Suprapubic skin (tissue), 4 donors: ENCODE measurements around the gene LRPAP1. TPM values are rescaled to one million over a fixed set of nuclear protein-coding genes. Genes with fewer than 3 reads are reported as not detected.
"Not testable (repeated sequence)": the region's sequence is repeated elsewhere in the genome, so short reads cannot be mapped to it uniquely, and the experiment has no call there.

Experiments used
- DNase-seq, 2 donors: peaks; one replicate each; pipeline ENCODE4 v3.0.0-alpha.2; 2019; ENCODE audit warnings: low spot score in 2 of 2
- H3K27ac ChIP-seq: fragments of 200-600 bp; sonication (generic); one replicate; pipeline ENCODE4 v1.5.1; 2019
- H3K27me3 ChIP-seq: fragments of 200-600 bp; sonication (generic); one replicate; pipeline ENCODE4 v1.5.1; 2019
- H3K36me3 ChIP-seq: fragments of 200-600 bp; sonication (generic); one replicate; pipeline ENCODE4 v1.5.1; 2019
- H3K4me1 ChIP-seq: fragments of 200-600 bp; sonication (generic); one replicate; pipeline ENCODE4 v1.5.1; 2019
- H3K4me3 ChIP-seq: fragments of 200-600 bp; sonication (generic); one replicate; pipeline ENCODE4 v1.5.1; 2019; ENCODE audit warnings: mild to moderate bottlenecking
- H3K9me3 ChIP-seq: fragments of 200-600 bp; sonication (generic); one replicate; pipeline ENCODE4 v1.5.1; 2019
- EP300 ChIP-seq: sonication (generic); formaldehyde crosslinking; IDR thresholded peaks from one replicate; pipeline ENCODE4 v1.6.1; 2017; ENCODE audit warnings: antibody characterized with exemption
- POLR2A ChIP-seq, 2 donors: fragments of 450-650 bp; IDR thresholded peaks; one replicate each; pipeline ENCODE4 v1.6.1; 2017; ENCODE audit warnings: antibody characterized with exemption in 2 of 2, mild to moderate bottlenecking in 2 of 2, moderate library complexity in 2 of 2
- POLR2AphosphoS5 ChIP-seq, 3 donors: sonication (generic); formaldehyde crosslinking; IDR thresholded peaks; one replicate each; pipeline ENCODE4 v1.6.1; 2017; ENCODE audit warnings: antibody characterized with exemption in 3 of 3
- WGBS: methylation state at CpG from one replicate; pipeline ENCODE4 v1.1.5; 2018; 5-methylcytosine and 5-hydroxymethylcytosine counted together
- total RNA-seq, 4 donors: library from RNA; depleted of rRNA; stranded (reverse); fragments of >200 nt; gene quantifications; one replicate each; pipeline ENCODE4 v1.1.0, GENCODE V29; 2016

The LRPAP1 gene, protein sequence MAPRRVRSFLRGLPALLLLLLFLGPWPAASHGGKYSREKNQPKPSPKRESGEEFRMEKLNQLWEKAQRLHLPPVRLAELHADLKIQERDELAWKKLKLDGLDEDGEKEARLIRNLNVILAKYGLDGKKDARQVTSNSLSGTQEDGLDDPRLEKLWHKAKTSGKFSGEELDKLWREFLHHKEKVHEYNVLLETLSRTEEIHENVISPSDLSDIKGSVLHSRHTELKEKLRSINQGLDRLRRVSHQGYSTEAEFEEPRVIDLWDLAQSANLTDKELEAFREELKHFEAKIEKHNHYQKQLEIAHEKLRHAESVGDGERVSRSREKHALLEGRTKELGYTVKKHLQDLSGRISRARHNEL
- 100 to 1,000 TPM in 2 of 4 donors, 10 to 100 TPM in 2; 88.8 to 114 (median 95.5) TPM for total RNA-seq

- 0% methylated on average over 3 of the region's 84 CpGs for WGBS
Measured at GRCh38 chr4:3531879-3532750, at the start of gene LRPAP1. TSS of gene LRPAP1 (minus strand) at chr4:3532422. CDS start at chr4:3532412, 10 bp downstream.

DNA sequence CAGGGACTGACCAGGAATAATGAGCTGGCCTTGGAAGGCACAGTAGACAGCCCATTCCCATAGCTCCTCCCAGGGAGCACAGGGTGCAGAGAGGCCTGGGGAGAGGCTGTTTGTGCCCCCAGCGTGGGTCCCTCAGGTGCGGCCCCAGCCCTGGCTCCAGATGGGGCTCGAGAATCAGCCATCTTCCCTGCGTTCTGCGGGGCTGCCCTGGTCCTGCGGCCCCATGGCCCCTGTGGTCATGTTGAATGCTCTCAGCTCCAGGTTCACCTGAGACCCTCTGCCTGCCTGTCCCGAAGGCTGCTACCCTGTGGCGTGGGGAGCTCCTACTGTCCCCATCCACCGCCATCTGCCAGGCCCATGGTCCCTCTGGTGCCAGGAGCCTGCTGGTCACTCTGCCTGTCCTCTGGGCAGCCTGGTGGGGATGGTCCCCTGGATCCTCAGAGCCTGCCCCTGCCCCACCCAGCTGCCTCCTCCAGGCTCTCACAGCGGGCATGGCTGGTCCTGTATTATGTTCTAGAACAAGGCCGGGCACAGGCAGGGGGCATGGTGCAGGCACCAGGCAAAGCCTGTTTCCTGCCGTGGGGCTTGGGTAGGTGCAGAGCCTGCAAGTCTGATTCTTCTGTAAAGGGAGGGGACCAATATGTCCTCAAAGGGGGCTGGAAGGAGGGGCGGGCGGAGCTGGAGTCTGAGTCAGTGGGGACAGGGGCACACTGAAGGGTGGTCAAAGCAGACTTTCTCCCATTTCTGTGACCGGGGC lies 49.3 kb upstream of the LRPAP1 start:
- not testable (repeated sequence) for H3K4me1 ChIP-seq, H3K27ac ChIP-seq, H3K9me3 ChIP-seq, H3K4me3 ChIP-seq, H3K36me3 ChIP-seq
- WGBS, result 91% methylated on average over 4 of the region's 15 CpGs
- H3K27me3 ChIP-seq, result peaks cover 28% of the 10 kb centered on the region
- peak in 1 of 2 donors; percentile 49 for DNase-seq

More at GRCh38 chr4:3531879-3532750, at the start of gene LRPAP1:
- Histone ChIP-seq H3K4me3 (peak within 1 kb of the TSS; percentile 76), H3K27ac (peak within 1 kb of the TSS; percentile 74), H3K36me3 (peaks cover 8% of the 10 kb centered on the region), H3K4me1 (peaks cover 31% of the 10 kb centered on the region), H3K27me3 (no peaks in the 10 kb centered on the region), H3K9me3 (no peaks in the 10 kb centered on the region)
- peak; percentile 90 to 93 for DNase-seq
- TF ChIP-seq POLR2A (IDR thresholded peaks at IDR 0.05) (peak in 1 of 2 donors; percentile 80), EP300 (no peak), POLR2AphosphoS5 (IDR thresholded peaks at IDR 0.05) (peak in 2 of 3 donors; percentile 86 to 88)

- not testable (repeated sequence) for H3K4me3 ChIP-seq, H3K27ac ChIP-seq, H3K9me3 ChIP-seq, H3K4me1 ChIP-seq, H3K36me3 ChIP-seq, DNase-seq
- WGBS, result 89% methylated on average over 6 of the region's 9 CpGs
- H3K27me3 ChIP-seq, result peaks cover 31% of the 10 kb centered on the region
Measured at GRCh38 chr4:3580859-3581258, 48.6 kb upstream of the LRPAP1 start.

DNA sequence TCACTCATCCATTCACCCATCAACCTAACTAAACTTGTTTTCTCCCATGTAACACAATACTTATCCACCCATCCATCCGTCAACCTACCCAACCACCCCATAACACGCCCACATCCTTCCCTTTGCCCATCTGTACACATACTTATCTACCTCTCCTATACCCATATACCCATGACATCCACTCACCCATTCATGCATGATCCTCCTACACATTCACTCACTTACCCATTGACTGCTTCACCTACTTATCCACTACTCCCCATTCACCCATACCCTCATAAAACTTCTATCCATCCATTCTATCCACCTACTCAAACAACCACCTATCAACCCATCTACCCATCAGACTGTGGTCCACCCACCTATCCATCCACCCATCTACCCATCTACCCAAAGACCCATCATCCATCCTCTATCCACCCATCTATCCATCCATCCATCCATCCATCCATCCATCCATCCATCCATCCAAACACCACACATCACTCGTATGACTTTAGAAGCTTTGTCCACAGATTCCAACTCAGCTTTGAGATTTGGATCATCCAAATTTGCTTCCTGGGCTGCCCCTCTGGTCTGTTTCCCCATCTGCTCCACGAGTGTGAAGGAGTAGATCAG lies 46.4 kb upstream of the LRPAP1 start:
- peaks cover 35% of the 10 kb centered on the region for H3K27me3 ChIP-seq
- not testable (repeated sequence) for H3K27ac ChIP-seq, H3K36me3 ChIP-seq, H3K4me3 ChIP-seq, DNase-seq, H3K9me3 ChIP-seq, H3K4me1 ChIP-seq
- WGBS, result 68% methylated on average over 4 of the region's 4 CpGs

- H3K27ac ChIP-seq, H3K4me1 ChIP-seq, H3K36me3 ChIP-seq, DNase-seq, H3K9me3 ChIP-seq, H3K4me3 ChIP-seq: not testable (repeated sequence)
- WGBS, result 88% methylated on average over 3 of the region's 3 CpGs
- peaks cover 35% of the 10 kb centered on the region for H3K27me3 ChIP-seq
Measured at GRCh38 chr4:3578052-3578451, 45.8 kb upstream of the LRPAP1 start.

DNA sequence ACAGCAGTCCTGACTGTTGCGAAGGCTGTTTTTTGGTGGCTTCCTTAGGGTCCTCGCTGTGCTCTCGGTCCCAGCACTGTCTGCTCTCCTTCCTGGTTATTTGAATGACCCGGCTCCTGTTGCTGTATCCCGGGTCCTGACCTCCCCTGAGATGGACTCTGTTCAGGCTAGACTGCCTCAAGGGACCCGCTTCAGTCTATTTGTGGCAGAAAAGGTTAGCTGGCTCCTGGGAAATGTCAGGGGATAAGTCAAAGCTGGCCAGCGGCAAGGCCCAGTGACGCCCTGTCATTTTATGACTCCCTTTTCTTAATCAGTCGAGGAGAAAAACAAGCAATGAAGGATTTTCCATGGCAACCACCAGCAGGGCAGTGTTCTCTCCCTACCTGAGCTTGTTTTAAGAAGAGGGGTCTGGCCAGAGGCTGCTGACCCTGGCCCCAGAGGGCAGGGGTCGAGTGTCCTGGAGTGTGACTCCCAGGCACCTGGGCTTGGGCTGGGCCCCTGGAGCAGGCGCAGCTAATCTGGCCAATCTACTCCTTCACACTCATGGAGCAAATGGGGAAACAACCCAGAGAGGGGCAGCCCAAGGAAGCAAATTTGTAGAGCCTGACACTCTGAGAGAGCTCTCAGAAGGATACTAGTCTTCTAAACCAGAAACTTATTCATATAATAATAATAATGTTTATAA lies 45.1 kb upstream of the LRPAP1 start:
- H3K9me3 ChIP-seq, H3K4me3 ChIP-seq, H3K36me3 ChIP-seq, H3K27ac ChIP-seq, H3K4me1 ChIP-seq, DNase-seq: not testable (repeated sequence)
- H3K27me3 ChIP-seq, result peaks cover 36% of the 10 kb centered on the region
- WGBS, result 41% methylated on average over 8 of the region's 11 CpGs

- not testable (repeated sequence) for H3K4me3 ChIP-seq, H3K4me1 ChIP-seq, H3K36me3 ChIP-seq, H3K9me3 ChIP-seq, H3K27ac ChIP-seq, DNase-seq
- WGBS, result 40% methylated on average over 1 of the region's 21 CpGs
- H3K27me3 ChIP-seq, result peaks cover 36% of the 10 kb centered on the region
Measured at GRCh38 chr4:3576533-3577207, 44.4 kb upstream of the LRPAP1 start.

- H3K27ac ChIP-seq, H3K4me1 ChIP-seq, H3K36me3 ChIP-seq, DNase-seq, H3K9me3 ChIP-seq, H3K4me3 ChIP-seq: not testable (repeated sequence)
- 73% methylated on average over 1 of the region's 19 CpGs for WGBS
- peaks cover 35% of the 10 kb centered on the region for H3K27me3 ChIP-seq
Measured at GRCh38 chr4:3575426-3576369, 43.5 kb upstream of the LRPAP1 start.

DNA sequence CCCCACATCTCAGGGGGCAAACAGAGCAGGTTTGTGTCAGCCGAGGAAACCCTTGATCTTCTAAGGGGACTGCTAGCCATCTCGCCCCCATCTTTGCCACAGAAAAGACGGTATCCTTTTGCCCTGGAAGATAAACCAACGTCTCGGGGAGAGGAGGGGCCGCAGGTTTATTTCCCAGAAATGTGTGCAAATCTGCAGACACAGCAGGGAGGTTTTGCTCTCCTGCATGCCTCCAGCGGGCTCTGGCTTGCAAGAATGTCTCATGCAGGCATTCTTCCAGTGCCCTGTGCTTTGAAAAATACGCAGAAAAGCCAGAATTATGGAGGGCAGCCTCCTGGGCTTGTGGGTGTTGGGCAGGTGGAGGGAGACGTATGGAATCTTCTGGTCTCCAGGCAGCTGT lies 42.6 kb upstream of the LRPAP1 start:
- H3K4me3 ChIP-seq, DNase-seq, H3K27ac ChIP-seq, H3K36me3 ChIP-seq, H3K9me3 ChIP-seq, H3K4me1 ChIP-seq: not testable (repeated sequence)
- 70% methylated on average over 8 of the region's 9 CpGs for WGBS
- peaks cover 38% of the 10 kb centered on the region for H3K27me3 ChIP-seq

DNA sequence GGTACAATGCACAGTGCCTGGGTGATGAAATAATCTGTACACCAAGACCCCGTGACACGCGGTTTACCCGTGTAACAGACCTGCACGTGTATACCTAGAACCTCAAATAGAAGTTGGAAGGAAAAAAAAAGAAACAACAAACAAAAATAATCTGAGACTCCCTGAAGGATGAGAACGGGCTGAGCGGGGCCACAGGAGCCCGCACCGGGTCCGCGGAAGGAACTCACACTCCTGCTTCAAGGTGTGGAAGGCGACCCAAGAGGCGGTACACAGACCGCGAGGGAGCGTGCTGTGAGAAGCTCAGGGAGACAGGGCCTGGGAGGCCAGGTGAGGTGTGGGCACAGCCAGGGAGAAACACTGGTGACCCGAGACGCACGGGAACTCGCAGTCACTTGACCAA lies 42.1 kb upstream of the LRPAP1 start:
- peaks cover 39% of the 10 kb centered on the region for H3K27me3 ChIP-seq
- H3K36me3 ChIP-seq, H3K4me1 ChIP-seq, H3K4me3 ChIP-seq, H3K9me3 ChIP-seq, H3K27ac ChIP-seq, DNase-seq: not testable (repeated sequence)
- 90% methylated on average over 19 of the region's 20 CpGs for WGBS
